GM12874 (cell line): ENCODE measurements around the gene RAB9B.

Source experiments
- TF ChIP-seq, protein P1 (sequence below): IDR thresholded peaks from 2 replicates; pipeline ENCODE4 v1.5.1; 2011; ENCODE audit warnings: low read depth, mild to moderate bottlenecking, control low read depth, low read length, moderate library complexity; ENCODE audit not compliant: insufficient read depth

Gene RAB9B

GRCh38 chrX:103780336-103781061 lies 51.6 kb downstream of the RAB9B start:
- TF ChIP-seq, protein P1, sequence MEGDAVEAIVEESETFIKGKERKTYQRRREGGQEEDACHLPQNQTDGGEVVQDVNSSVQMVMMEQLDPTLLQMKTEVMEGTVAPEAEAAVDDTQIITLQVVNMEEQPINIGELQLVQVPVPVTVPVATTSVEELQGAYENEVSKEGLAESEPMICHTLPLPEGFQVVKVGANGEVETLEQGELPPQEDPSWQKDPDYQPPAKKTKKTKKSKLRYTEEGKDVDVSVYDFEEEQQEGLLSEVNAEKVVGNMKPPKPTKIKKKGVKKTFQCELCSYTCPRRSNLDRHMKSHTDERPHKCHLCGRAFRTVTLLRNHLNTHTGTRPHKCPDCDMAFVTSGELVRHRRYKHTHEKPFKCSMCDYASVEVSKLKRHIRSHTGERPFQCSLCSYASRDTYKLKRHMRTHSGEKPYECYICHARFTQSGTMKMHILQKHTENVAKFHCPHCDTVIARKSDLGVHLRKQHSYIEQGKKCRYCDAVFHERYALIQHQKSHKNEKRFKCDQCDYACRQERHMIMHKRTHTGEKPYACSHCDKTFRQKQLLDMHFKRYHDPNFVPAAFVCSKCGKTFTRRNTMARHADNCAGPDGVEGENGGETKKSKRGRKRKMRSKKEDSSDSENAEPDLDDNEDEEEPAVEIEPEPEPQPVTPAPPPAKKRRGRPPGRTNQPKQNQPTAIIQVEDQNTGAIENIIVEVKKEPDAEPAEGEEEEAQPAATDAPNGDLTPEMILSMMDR, result no peak

GRCh38 chrX:103779141-103779789 lies 52.8 kb downstream of the RAB9B start:
- TF ChIP-seq, protein P1, result no peak

- TF ChIP-seq, protein P1, result no peak
Observed at GRCh38 chrX:103776546-103776945, 55.5 kb downstream of the RAB9B start, which contains the start of gene PLP1. PLP1 (plus strand) TSS chrX:103776840; CDS start chrX:103776996, 156 bp downstream.

DNA sequence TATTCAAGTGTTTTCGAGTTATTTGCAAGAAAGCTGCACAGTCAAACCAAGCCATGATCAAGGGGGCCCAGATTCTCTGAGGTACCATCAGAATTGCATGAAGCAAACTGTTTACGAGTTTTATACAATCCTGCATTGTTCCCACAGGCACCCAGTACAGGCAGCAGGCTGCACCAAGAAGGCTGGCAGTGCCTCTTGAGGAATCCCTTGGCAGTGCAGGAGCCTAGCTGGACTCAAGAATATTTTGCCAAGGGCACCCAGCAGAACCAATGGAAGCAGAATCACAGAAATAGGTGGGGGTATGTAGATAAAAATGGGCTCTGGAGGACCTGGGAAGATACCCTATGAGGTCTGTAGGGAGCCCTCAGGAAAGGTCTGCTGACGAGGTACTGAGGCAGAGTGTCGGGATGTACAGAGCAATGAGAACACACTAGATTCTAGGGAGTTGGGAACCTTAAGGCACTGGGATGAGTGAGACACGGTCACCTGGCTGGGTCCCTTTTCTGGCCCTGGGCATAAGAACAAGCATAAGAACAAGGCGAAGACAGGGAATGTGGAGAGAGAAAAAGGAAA lies 57.9 kb downstream of the RAB9B start:
- TF ChIP-seq, protein P1, result peak; percentile 15; the same call in 1 of the 2 replicates

DNA sequence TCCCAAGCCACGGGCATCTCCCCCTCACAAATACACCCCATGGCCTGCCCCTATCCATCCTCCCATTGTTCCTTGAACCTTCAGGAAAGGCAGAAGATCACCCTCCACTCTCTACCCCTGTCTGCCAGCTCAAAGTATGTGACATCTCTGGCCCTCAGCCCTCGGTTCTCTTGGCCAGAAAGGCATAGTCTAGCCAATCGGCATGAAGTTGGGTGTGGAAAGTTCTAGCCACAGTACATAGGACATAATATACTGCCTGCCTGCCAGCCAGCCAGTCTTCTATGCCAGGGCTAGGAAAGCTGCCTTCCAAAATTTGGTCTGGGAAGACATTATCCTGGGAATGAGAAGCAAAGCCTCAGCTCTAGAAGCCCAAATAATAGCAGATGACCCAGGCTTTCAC lies 58.6 kb downstream of the RAB9B start:
- TF ChIP-seq, protein P1, result no peak
